Fibroblast of lung (primary cell): ENCODE measurements around the gene CDH1. TPM values are rescaled to one million over a fixed set of nuclear protein-coding genes. Genes with fewer than 3 reads are reported as not detected.
"Not testable (repeated sequence)": the region's sequence is repeated elsewhere in the genome, so short reads cannot be mapped to it uniquely, and the experiment has no call there.

Source experiments
- DNase-seq, 2 donors: peaks; one replicate each; pipeline versions ENCODE4 v3.0.0 to v3.0.0-alpha.2; 2010; ENCODE audit warnings: low read depth in 2 of 2
- H2AFZ ChIP-seq: 2 replicates; pipeline ENCODE4 v1.5.1; 2012; ENCODE audit warnings: low read length, control low read depth, inconsistent platforms
- H3K27ac ChIP-seq: 2 replicates; pipeline ENCODE4 v1.5.1; 2011; ENCODE audit warnings: low read length, control low read depth; ENCODE audit not compliant: insufficient read depth
- H3K27me3 ChIP-seq: 2 replicates; pipeline ENCODE4 v1.5.1; 2011; ENCODE audit warnings: mild to moderate bottlenecking, low read length; ENCODE audit not compliant: control insufficient read depth, insufficient read depth
- H3K36me3 ChIP-seq: 2 replicates; pipeline ENCODE4 v1.5.1; 2011; ENCODE audit warnings: low read length; ENCODE audit not compliant: control insufficient read depth, insufficient read depth
- H3K4me1 ChIP-seq: 2 replicates; pipeline ENCODE4 v1.5.1; 2011; ENCODE audit warnings: low read length; ENCODE audit not compliant: control insufficient read depth, insufficient read depth; ENCODE audit errors: extremely low read depth
- H3K4me2 ChIP-seq: 2 replicates; pipeline ENCODE4 v1.5.1; 2011; ENCODE audit warnings: low read length, control low read depth; ENCODE audit not compliant: insufficient read depth; ENCODE audit errors: extremely low read depth
- H3K4me3 ChIP-seq, 4 experiments: fragments of 200-600 bp in 1 of 4; sonication (generic) in 1 of 4; replicated peaks in 1 of 4; 2 replicates each; pipeline ENCODE4 v1.5.1; 2011 to 2016; ENCODE audit warnings: low read length in 4 of 4, low read depth in 3 of 4, mild to moderate bottlenecking in 3 of 4, control low read depth in 2 of 4, inconsistent platforms in 1 of 4, mixed read lengths in 1 of 4; ENCODE audit not compliant: insufficient read depth in 1 of 4; ENCODE audit errors: control extremely low read depth in 1 of 4
- H3K79me2 ChIP-seq: 2 replicates; pipeline ENCODE4 v1.5.1; 2012; ENCODE audit warnings: mild to moderate bottlenecking, low read length, inconsistent platforms; ENCODE audit not compliant: control insufficient read depth, insufficient read depth
- H3K9ac ChIP-seq: 2 replicates; pipeline ENCODE4 v1.5.1; 2011; ENCODE audit warnings: mild to moderate bottlenecking, low read length, control low read depth; ENCODE audit not compliant: insufficient read depth
- H3K9me3 ChIP-seq: 2 replicates; pipeline ENCODE4 v1.5.1; 2012; ENCODE audit warnings: low read depth, low read length; ENCODE audit not compliant: control insufficient read depth, insufficient read depth
- H4K20me1 ChIP-seq: 2 replicates; pipeline ENCODE4 v1.5.1; 2011; ENCODE audit warnings: low read length; ENCODE audit not compliant: control insufficient read depth, insufficient read depth; ENCODE audit errors: extremely low read depth
- CTCF ChIP-seq, 2 donors: IDR thresholded peaks in 1 of 2; conservative IDR thresholded peaks in 1 of 2; 1 replicate in 1 of 2; 2 replicates in 1 of 2; pipeline ENCODE4 v1.5.1; 2011 to 2012; ENCODE audit warnings: low read length in 2 of 2, control low read depth in 1 of 2, inconsistent platforms in 1 of 2, low read depth in 1 of 2, mild to moderate bottlenecking in 1 of 2
- EZH2 ChIP-seq: IDR thresholded peaks from 2 replicates; pipeline ENCODE4 v1.5.1; 2012; ENCODE audit warnings: low read length, control low read depth, mild to moderate bottlenecking; ENCODE audit errors: missing control alignments
- polyA plus RNA-seq, 2 donors: library from polyadenylated mRNA; depleted of rRNA in 1 of 2; stranded (reverse) in 1 of 2; unstranded in 1 of 2; fragments of >200 nt; gene quantifications; 2 replicates each; pipeline ENCODE4 v1.2.1, GENCODE V29; 2011 to 2012; ENCODE audit warnings: missing spikeins in 1 of 2
- total RNA-seq: library from RNA; depleted of rRNA; stranded (reverse); fragments of >200 nt; gene quantifications from 2 replicates; pipeline ENCODE4 v1.2.1, GENCODE V29; 2014

CDH1 gene
- total and polyA plus RNA-seq, 2 donors (not counting 1 experiment from before 2014, with no cell fraction given) = 0.02 TPM; not detected in 1

DNA sequence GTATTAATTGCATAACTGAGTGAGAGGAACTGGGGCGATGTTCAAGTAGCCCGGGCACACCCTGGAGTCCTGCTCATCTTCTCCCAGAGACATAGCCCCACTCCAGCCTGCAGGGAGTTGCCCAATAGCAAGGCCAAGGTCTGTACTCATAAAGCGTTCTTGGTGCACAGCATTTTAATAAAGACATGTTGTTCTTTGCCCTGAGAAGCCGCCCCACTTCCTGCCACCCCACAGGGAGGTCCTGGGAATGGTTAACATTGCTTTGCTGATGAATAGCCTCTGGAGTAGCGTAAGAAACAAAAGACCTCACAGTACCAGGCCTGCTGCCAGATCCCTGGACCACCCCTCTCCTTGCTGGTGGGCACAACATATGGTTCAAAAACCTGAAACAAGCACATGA, 21.6 kb upstream of the CDH1 start:
- Histone ChIP-seq H3K27me3 (no peaks in the 10 kb centered on the region), H4K20me1 (no peaks in the 10 kb centered on the region), H3K27ac (no peak overlapping the region), H3K4me1 (no peaks in the 10 kb centered on the region), H3K4me3 (no peak overlapping the region), H3K79me2 (no peaks in the 10 kb centered on the region), H3K36me3 (no peaks in the 10 kb centered on the region), H3K4me2 (no peak overlapping the region), H3K9me3 (no peaks in the 10 kb centered on the region), H2AFZ (no peak overlapping the region), H3K9ac (no peak overlapping the region)
- DNase-seq = no peak
- TF ChIP-seq EZH2 = no peak
- TF ChIP-seq CTCF (conservative IDR thresholded peaks at IDR 0.05 in 1 of 2, IDR thresholded peaks at IDR 0.05 in 1 of 2; ENCODE audit: low read depth in 1 of 2, low read length in 2 of 2) = no peak

DNA sequence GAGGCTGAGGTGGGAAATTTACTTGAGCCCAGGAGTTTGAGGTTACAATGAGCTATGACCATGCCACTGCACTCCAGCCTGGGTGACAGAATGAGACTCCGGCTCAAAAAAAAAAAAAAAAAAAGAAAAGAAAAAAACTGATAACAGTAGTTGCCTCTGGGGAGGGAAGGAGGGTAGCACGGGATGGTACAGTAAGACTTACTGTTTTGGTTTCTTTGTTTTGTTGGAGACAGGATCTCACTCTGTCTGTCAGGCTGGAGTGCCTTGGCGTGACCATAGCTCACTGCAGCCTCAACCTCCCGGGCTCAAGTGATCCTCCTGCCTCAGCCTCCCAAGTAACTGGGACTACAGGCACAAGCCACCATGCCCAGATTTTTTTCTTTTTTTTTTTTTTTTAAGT, 20.6 kb upstream of the CDH1 start:
- H3K4me2 ChIP-seq, H3K4me1 ChIP-seq, H3K4me3 ChIP-seq, H2AFZ ChIP-seq, H3K36me3 ChIP-seq, H3K9ac ChIP-seq, DNase-seq, H4K20me1 ChIP-seq, H3K27ac ChIP-seq, H3K79me2 ChIP-seq, H3K9me3 ChIP-seq, H3K27me3 ChIP-seq: not testable (repeated sequence)

- Histone ChIP-seq H3K9ac (no peak overlapping the region), H3K27me3 (no peaks in the 10 kb centered on the region)
- no peak for TF ChIP-seq EZH2
- no peak for TF ChIP-seq CTCF (conservative IDR thresholded peaks at IDR 0.05 in 1 of 2, IDR thresholded peaks at IDR 0.05 in 1 of 2; ENCODE audit: low read depth in 1 of 2, low read length in 2 of 2)
Measured at GRCh38 chr16:68717684-68718083, 19.4 kb upstream of the CDH1 start.

More at GRCh38 chr16:68717684-68718083, 19.4 kb upstream of the CDH1 start:
- DNase-seq = no peak
- Histone ChIP-seq H2AFZ (no peak overlapping the region), H3K36me3 (no peaks in the 10 kb centered on the region), H3K4me2 (no peak overlapping the region), H3K79me2 (no peaks in the 10 kb centered on the region), H3K9me3 (no peaks in the 10 kb centered on the region), H3K27ac (no peak overlapping the region), H4K20me1 (no peaks in the 10 kb centered on the region), H3K4me1 (no peaks in the 10 kb centered on the region), H3K4me3 (no peak overlapping the region)
